ENCODE data around the gene TCF25. TPM values are rescaled to one million over a fixed set of nuclear protein-coding genes. Genes with fewer than 3 reads are reported as not detected.
A peak's percentile ranks its signal among the peaks of the same experiment; 100 is the strongest.
"Not testable (repeated sequence)": the region's sequence is repeated elsewhere in the genome, so short reads cannot be mapped to it uniquely, and the experiment has no call there.

Gene TCF25
- total RNA-seq, 2 donors from 2014 or later: 141 to 302 TPM

DNA sequence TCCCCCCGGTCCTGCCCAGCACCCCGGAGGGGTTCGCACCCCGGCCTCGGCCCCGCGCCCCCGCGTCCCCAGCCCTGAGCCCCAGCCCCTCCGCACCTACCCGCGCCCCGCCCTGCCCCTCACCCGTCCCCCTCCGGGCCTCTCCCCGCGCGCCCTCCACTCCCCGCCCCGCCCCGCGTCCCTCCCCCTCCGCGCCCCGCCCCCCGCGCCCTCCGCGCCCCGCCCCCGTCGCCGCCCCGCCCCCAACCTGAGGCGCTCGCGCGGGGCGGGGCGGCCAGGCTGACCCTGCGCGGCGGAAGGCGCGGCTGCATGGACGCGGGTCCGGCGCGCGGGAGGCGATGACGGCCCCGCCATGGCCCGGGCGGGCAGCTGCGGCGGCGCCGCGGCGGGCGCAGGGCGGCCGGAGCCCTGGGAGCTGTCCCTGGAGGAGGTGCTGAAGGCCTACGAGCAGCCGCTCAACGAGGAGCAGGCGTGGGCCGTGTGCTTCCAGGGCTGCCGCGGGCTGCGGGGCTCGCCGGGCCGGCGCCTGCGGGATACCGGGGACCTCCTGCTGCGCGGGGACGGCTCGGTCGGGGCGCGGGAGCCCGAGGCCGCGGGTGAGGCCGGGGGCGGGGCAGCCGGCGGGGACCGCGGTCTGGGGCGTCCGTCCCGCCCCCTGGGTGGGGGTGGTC is 45.1 kb upstream of the TCF25 start, which contains the start of gene SPIRE2:
SPIRE2 (plus strand) TSS at position 277 of the 671 bp plus-strand sequence; CDS start at position 353, 76 bp downstream.
- H3K9me3 ChIP-seq: no peaks in the 10 kb centered on the region
- no peaks in the 10 kb centered on the region for H3K27me3 ChIP-seq (replicated peaks; ENCODE audit: insufficient read depth)
- H3K27ac ChIP-seq: peak within 1 kb of the TSS; percentile 63 to 84
- WGBS: 0% methylated on average over 4 of the region's 98 CpGs
- no peak for TF ChIP-seq POLR2A (IDR thresholded peaks at IDR 0.05)
- TF ChIP-seq, protein P1, sequence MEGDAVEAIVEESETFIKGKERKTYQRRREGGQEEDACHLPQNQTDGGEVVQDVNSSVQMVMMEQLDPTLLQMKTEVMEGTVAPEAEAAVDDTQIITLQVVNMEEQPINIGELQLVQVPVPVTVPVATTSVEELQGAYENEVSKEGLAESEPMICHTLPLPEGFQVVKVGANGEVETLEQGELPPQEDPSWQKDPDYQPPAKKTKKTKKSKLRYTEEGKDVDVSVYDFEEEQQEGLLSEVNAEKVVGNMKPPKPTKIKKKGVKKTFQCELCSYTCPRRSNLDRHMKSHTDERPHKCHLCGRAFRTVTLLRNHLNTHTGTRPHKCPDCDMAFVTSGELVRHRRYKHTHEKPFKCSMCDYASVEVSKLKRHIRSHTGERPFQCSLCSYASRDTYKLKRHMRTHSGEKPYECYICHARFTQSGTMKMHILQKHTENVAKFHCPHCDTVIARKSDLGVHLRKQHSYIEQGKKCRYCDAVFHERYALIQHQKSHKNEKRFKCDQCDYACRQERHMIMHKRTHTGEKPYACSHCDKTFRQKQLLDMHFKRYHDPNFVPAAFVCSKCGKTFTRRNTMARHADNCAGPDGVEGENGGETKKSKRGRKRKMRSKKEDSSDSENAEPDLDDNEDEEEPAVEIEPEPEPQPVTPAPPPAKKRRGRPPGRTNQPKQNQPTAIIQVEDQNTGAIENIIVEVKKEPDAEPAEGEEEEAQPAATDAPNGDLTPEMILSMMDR (IDR thresholded peaks at IDR 0.05): no peak
- no peak for TF ChIP-seq POLR2AphosphoS5 (IDR thresholded peaks at IDR 0.05)
- H3K4me1 ChIP-seq (replicated peaks): no peaks in the 10 kb centered on the region
- H3K4me3 ChIP-seq: peak within 1 kb of the TSS; percentile 45 to 75
- H3K36me3 ChIP-seq: no peaks in the 10 kb centered on the region
- peak; percentile 55 for DNase-seq (ENCODE audit: low spot score)
- intact Hi-C loops (cut with DNase I): no loop called here

DNA sequence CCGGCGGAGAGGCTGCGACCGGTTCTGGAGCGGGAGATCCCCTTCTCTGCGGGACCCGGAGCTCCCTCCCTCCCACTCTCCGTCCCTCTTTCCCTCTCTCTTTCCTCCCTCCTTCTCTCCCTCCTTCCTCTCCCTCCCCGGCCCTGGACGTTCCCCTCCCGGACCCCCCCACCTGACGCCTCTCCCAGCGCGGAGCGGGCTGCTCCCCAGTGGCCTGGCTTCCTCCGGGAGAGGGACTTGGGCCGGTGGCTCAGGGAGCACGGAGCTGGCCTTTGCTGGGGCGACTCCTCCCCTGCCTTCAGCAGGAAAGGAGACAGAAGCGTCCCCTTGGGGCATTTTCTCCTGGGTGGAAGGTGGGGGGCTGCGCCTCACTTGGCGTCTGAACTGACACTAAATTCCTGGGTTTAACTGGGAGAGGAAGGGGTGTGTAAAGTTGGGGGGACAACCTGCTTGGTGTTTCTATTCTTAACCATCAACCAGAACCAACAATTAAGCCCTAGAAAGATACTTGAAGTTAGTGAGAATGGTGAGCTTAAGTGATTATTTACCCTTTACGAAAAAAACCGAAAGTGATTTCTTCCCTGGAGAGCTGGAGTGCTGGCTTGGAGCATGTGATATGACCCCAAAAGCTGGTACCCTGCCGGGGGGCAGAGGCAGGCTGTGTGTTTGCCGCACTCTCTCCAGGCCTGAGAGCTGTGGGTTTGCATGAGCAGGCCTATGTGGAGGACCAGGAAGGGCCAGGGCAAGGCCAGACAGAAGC is 44.3 kb upstream of the TCF25 start:
- no peaks in the 10 kb centered on the region for H3K36me3 ChIP-seq
- no peaks in the 10 kb centered on the region for H3K9me3 ChIP-seq
- TF ChIP-seq, protein P1 (IDR thresholded peaks at IDR 0.05): no peak
- no peak for TF ChIP-seq POLR2AphosphoS5 (IDR thresholded peaks at IDR 0.05)
- TF ChIP-seq POLR2A (IDR thresholded peaks at IDR 0.05): no peak
- H3K4me1 ChIP-seq (replicated peaks): no peaks in the 10 kb centered on the region
- H3K4me3 ChIP-seq: peak overlapping the region; percentile 45 to 75
- intact Hi-C loops (cut with DNase I): no loop called here
- no peaks in the 10 kb centered on the region for H3K27me3 ChIP-seq (replicated peaks; ENCODE audit: insufficient read depth)
- DNase-seq (ENCODE audit: low spot score): no peak
- WGBS: 8% methylated on average over 25 of the region's 26 CpGs
- peak overlapping the region; percentile 33 to 65 for H3K27ac ChIP-seq

DNA sequence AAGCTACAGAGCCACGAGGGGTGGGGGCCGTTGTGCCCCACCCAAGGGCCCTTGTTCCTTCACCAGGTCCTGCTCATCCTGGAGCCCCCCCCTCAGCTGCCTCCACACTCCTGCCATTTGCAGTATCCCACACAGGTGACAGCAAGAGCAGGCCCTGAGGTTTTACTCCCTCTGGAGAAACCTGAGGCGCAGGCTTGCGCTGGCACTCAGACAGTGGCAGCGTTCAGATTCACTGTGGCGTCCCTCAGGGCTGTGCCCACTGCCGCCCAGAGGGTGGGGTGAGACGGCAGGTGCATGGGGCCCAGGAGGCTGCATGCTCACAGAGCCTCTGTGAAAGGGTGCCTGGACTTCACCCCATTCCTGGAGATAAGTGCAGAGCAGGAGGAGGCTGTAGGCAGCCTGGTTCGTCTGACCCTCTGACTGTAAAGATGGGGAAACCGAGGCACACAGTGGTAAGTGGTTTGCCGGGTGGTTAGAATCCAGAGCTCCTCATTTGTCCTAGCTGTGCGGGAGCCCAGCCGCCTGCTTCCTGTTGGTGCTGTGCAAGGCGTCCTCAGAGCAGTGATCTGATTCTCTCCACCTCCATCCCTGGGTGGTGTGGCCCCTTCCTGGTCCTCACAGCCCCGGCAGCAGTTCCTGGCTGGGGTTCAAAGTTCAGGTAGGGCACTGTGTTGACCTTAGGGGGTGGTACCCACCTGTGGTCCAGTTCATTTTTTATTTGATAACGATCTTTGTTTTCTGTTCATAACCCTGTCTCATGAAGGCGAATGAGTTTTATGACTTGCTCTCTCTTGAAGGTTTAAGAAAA is 43.6 kb upstream of the TCF25 start:
- no peaks in the 10 kb centered on the region for H3K9me3 ChIP-seq
- 58% methylated on average over 12 of the region's 17 CpGs for WGBS
- H3K36me3 ChIP-seq: no peaks in the 10 kb centered on the region
- intact Hi-C loops (cut with DNase I): no loop called here
- DNase-seq (ENCODE audit: low spot score): no peak
- no peak for TF ChIP-seq POLR2AphosphoS5 (IDR thresholded peaks at IDR 0.05)
- TF ChIP-seq POLR2A (IDR thresholded peaks at IDR 0.05): no peak
- TF ChIP-seq, protein P1 (IDR thresholded peaks at IDR 0.05): no peak
- no peaks in the 10 kb centered on the region for H3K27me3 ChIP-seq (replicated peaks; ENCODE audit: insufficient read depth)
- no peaks in the 10 kb centered on the region for H3K4me1 ChIP-seq (replicated peaks)
- H3K27ac ChIP-seq: no peak overlapping the region
- no peak overlapping the region for H3K4me3 ChIP-seq

DNA sequence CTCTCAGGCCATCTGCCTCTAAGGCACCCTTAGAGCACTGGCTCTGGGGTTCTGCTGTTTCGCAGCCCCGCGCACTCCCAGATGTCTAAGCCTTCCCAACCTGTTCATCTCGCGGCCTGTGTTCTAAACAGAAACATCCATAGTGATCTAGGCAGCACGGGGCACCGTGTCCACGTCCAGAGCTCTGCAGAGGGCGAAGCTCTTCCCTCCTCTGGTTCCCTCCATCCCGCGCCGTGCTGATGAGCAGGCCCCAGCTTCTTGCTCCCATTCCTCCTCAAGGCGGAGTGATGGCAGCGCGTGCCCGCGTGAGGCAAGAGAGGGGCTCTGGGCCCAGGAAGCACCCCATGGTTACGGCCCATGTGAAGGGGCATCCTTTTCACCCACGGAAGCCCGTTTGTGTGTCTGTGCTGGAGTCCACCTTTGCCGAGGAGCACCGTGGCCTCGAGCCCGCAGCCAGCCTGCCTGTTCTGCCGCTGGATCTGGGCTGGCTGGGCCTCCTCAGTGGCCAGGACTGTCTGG is 41.5 kb upstream of the TCF25 start:
- no peaks in the 10 kb centered on the region for H3K36me3 ChIP-seq
- H3K27ac ChIP-seq: no peak overlapping the region
- WGBS: 95% methylated on average over 24 of the region's 25 CpGs
- TF ChIP-seq POLR2A (IDR thresholded peaks at IDR 0.05) (no peak), POLR2AphosphoS5 (IDR thresholded peaks at IDR 0.05) (no peak)
- TF ChIP-seq, protein P1 (IDR thresholded peaks at IDR 0.05): no peak
- H3K4me3 ChIP-seq: no peak overlapping the region
- no peaks in the 10 kb centered on the region for H3K27me3 ChIP-seq (replicated peaks; ENCODE audit: insufficient read depth)
- no peaks in the 10 kb centered on the region for H3K9me3 ChIP-seq
- H3K4me1 ChIP-seq (replicated peaks): no peaks in the 10 kb centered on the region
- DNase-seq (ENCODE audit: low spot score): no peak
- intact Hi-C loops (cut with DNase I): no loop called here

DNA sequence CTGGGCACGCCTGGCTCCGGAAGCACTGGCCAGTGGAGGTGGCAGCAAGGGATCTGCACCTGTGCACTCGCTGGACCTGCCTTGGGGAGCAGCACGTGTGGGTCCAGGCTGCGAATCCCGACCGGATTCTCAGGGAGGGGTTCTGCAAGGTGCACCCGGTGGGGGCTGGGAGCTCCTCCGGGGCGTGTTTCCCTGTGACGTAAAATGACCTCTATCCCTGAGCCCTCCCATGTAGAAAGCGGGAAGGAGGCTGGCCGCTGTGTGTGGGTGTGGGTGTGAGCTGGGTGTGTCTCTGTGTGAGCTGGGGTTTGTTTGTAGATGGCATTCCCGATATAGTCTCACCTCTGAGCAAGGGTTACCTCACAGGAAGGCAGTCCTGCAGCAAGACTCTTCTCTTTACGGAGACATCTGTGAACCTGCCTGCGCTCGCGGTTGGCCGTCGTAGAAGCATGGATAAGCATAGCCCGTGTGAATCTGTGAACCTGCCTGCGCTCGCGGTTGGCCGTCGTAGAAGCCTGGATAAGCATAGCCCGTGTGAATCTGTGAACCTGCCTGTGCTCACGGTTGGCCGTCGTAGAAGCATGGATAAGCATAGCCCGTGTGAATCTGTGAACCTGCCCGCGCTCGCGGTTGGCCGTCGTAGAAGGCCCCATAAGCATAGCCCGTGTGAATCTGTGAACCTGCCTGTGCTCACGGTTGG is 39.6 kb upstream of the TCF25 start:
- H3K4me3 ChIP-seq; H3K36me3 ChIP-seq; intact Hi-C loops (cut with DNase I); DNase-seq (ENCODE audit: low spot score); H3K27me3 ChIP-seq (replicated peaks; ENCODE audit: insufficient read depth); H3K9me3 ChIP-seq; H3K27ac ChIP-seq; H3K4me1 ChIP-seq (replicated peaks): not testable (repeated sequence)
- WGBS: 89% methylated on average over 39 of the region's 39 CpGs

DNA sequence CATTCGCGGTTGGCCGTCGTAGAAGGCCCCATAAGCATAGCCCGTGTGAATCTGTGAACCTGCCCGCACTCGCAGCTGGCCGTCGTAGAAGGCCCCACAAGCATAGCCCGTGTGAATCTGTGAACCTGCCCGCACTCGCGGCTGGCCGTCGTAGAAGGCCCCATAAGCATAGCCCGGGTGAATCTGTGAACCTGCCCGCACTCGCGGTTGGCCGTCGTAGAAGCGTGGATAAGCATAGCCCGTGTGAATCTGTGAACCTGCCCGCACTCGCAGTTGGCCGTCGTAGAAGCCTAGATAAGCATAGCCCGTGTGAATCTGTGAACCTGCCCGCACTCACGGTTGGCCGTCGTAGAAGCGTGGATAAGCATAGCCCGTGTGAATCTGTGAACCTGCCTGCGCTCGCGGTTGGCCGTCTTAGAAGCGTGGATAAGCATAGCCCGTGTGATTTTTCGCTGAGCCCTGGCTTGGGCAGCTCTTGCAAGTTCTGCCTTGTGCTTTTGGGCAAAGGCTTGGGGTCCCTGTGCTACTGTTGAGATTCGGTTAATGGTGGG is 38.5 kb upstream of the TCF25 start:
- H3K27me3 ChIP-seq (replicated peaks; ENCODE audit: insufficient read depth); DNase-seq (ENCODE audit: low spot score); H3K9me3 ChIP-seq; intact Hi-C loops (cut with DNase I); H3K27ac ChIP-seq; H3K4me3 ChIP-seq; H3K4me1 ChIP-seq (replicated peaks); H3K36me3 ChIP-seq: not testable (repeated sequence)
- WGBS: 96% methylated on average over 42 of the region's 42 CpGs

DNA sequence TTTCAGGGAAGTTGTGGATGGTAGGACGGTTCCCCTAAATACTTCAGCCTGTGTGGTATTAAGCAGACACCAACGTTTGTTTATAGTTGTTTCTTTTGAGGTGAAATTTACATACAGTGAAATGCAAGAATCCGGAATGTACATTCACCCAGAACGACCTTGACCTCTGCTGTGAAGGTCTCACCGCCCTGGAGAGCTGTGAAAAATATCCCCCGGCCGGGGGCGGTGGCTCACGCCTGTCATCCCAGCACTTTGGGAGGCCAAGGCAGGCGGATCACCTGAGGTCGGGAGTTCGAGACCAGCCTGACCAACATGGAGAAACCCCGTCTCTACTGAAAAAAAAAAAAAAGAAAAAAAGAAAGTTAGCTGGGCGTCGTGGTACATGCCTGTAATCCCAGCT is 36.9 kb upstream of the TCF25 start:
- H3K4me1 ChIP-seq (replicated peaks); intact Hi-C loops (cut with DNase I); H3K9me3 ChIP-seq; H3K4me3 ChIP-seq; DNase-seq (ENCODE audit: low spot score); H3K27ac ChIP-seq; H3K27me3 ChIP-seq (replicated peaks; ENCODE audit: insufficient read depth); H3K36me3 ChIP-seq: not testable (repeated sequence)
- WGBS: 88% methylated on average over 15 of the region's 15 CpGs
